ENCODE measurements around the gene COL6A3. TPM values are rescaled to one million over a fixed set of nuclear protein-coding genes. Genes with fewer than 3 reads are reported as not detected.

COL6A3 gene
- total RNA-seq, 3 donors from 2014 or later = 20.9 to 235 (median 194) TPM

GRCh38 chr2:237438080-237438940 lies 24.3 kb upstream of the COL6A3 start:
- TF ChIP-seq CTCF (IDR thresholded peaks at IDR 0.05) = no peak
- Histone ChIP-seq H3K36me3 (ENCODE audit: low read depth) (no peaks in the 10 kb centered on the region), H3K4me1 (ENCODE audit: low read depth) (no peaks in the 10 kb centered on the region), H3K9me3 (no peaks in the 10 kb centered on the region), H3K4me3 (no peak overlapping the region)
- ATAC-seq (peak; percentile 88), DNase-seq (peak in 2 of 3 donors; percentile 58 to 62)
- intact Hi-C loops (cut with DNase I, micrococcal nuclease) = no loop called here

GRCh38 chr2:237437566-237437965 lies 23.6 kb upstream of the COL6A3 start:
- intact Hi-C loops (cut with DNase I, micrococcal nuclease) = no loop called here
- H3K4me3 ChIP-seq = no peak overlapping the region
- no peak for TF ChIP-seq CTCF (IDR thresholded peaks at IDR 0.05)
- no peak for DNase-seq
- H3K36me3 ChIP-seq (ENCODE audit: low read depth) = no peaks in the 10 kb centered on the region
- H3K4me1 ChIP-seq (ENCODE audit: low read depth) = no peaks in the 10 kb centered on the region
- ATAC-seq = no peak
- H3K9me3 ChIP-seq = no peaks in the 10 kb centered on the region

GRCh38 chr2:237435844-237436587 lies 22.1 kb upstream of the COL6A3 start:
- Histone ChIP-seq H3K4me1 (ENCODE audit: low read depth) (no peaks in the 10 kb centered on the region), H3K4me3 (no peak overlapping the region), H3K36me3 (ENCODE audit: low read depth) (no peaks in the 10 kb centered on the region), H3K9me3 (no peaks in the 10 kb centered on the region)
- intact Hi-C loops (cut with DNase I, micrococcal nuclease) = no loop called here
- no peak for TF ChIP-seq CTCF (IDR thresholded peaks at IDR 0.05)
- no peak for ATAC-seq
- DNase-seq = no peak

GRCh38 chr2:237434866-237435311 lies 20.9 kb upstream of the COL6A3 start:
- H3K4me1 ChIP-seq (ENCODE audit: low read depth) = no peaks in the 10 kb centered on the region
- H3K4me3 ChIP-seq = no peak overlapping the region
- H3K9me3 ChIP-seq = no peaks in the 10 kb centered on the region
- intact Hi-C loops (cut with DNase I, micrococcal nuclease) = no loop called here
- ATAC-seq = peak; percentile 64
- TF ChIP-seq CTCF (IDR thresholded peaks at IDR 0.05) = no peak
- no peaks in the 10 kb centered on the region for H3K36me3 ChIP-seq (ENCODE audit: low read depth)
- DNase-seq = peak; percentile 45 to 80 (median 54)

- Histone ChIP-seq H3K36me3 (ENCODE audit: low read depth) (no peaks in the 10 kb centered on the region), H3K4me1 (ENCODE audit: low read depth) (no peaks in the 10 kb centered on the region), H3K9me3 (no peaks in the 10 kb centered on the region), H3K4me3 (no peak overlapping the region)
- no peak for TF ChIP-seq CTCF (IDR thresholded peaks at IDR 0.05)
- DNase-seq = no peak
- intact Hi-C loops (cut with DNase I, micrococcal nuclease) = no loop called here
- ATAC-seq = peak; percentile 9
Measured at GRCh38 chr2:237433920-237434676, 20.1 kb upstream of the COL6A3 start.
